Fibroblast of gingiva (primary cell): ENCODE data around the gene SPACA5.
"Not testable (repeated sequence)": the region's sequence is repeated elsewhere in the genome, so short reads cannot be mapped to it uniquely, and the experiment has no call there.

ENCODE experiments used
- DNase-seq: peaks from one replicate; pipeline ENCODE4 v3.0.0-alpha.2; 2011; ENCODE audit warnings: low read depth

Gene SPACA5

GRCh38 chrX:48021026-48021900 lies 14.5 kb downstream of the SPACA5 start:
- DNase-seq, result peak; percentile 83

- DNase-seq, result no peak
Observed at GRCh38 chrX:48022100-48022499, 15.3 kb downstream of the SPACA5 start.

GRCh38 chrX:48022738-48023137 lies 15.9 kb downstream of the SPACA5 start:
- peak; percentile 10 for DNase-seq

- peak; percentile 62 for DNase-seq
Observed at GRCh38 chrX:48025561-48025960, 18.8 kb downstream of the SPACA5 start.

GRCh38 chrX:48027545-48027944 lies 20.8 kb downstream of the SPACA5 start:
- not testable (repeated sequence) for DNase-seq

- no peak for DNase-seq
Observed at GRCh38 chrX:48028091-48028490, 21.3 kb downstream of the SPACA5 start.

- no peak for DNase-seq
Observed at GRCh38 chrX:48030237-48030636, 23.4 kb downstream of the SPACA5 start.

GRCh38 chrX:48030641-48031173 lies 23.9 kb downstream of the SPACA5 start:
- DNase-seq, result not testable (repeated sequence)

GRCh38 chrX:48035891-48036290 lies 29.1 kb downstream of the SPACA5 start:
- no peak for DNase-seq

GRCh38 chrX:48043056-48043455 lies 36.3 kb downstream of the SPACA5 start:
- no peak for DNase-seq

- DNase-seq, result peak; percentile 20
Observed at GRCh38 chrX:48045410-48046311, 38.9 kb downstream of the SPACA5 start.

GRCh38 chrX:48046846-48047245 lies 40.1 kb downstream of the SPACA5 start:
- DNase-seq, result no peak

GRCh38 chrX:48058621-48059295 lies 52.0 kb downstream of the SPACA5 start:
- DNase-seq, result no peak

GRCh38 chrX:48059296-48059639 lies 52.5 kb downstream of the SPACA5 start:
- no peak for DNase-seq
